HG02623 (cell line): ENCODE results near the gene PNPLA5.

Experiments used
- ATAC-seq: cut with Tn5 transposase; IDR thresholded peaks from one replicate; pipeline ENCODE4 v1.9.1; 2021; ENCODE audit warnings: moderate library complexity; ENCODE audit not compliant: unreplicated experiment

Gene PNPLA5

DNA sequence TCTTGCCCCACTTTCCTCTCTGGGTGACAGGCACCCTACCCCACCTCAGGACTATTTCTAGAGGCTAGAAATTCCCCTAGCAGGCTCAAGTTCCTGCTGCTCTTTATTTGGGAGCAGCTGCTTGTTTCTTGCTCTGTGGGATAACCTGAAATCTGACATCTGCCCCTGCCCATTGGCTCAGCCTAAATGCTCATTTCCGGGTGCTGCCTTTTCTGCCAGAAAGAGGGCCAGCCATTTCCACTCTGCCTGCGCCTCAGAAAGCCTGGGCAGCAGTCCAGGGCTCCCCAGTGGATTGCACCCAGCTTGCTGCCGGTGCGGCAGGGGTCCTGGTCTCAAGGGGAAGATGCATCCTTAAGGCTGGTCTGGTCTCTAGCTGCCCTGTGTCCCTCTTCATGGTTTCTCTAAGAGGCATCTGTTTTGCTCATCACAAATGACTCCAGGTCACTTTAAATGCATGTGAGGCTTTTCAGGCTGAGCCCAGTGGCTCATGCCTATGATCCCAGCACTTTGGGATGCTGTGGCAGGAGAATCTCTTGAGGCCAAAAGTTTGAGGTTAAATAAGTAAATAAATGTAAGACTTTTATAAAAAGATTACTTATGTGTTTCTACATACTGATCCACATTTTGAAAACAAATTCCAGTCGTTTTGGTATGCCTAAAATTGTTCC lies 10.3 kb upstream of the PNPLA5 start:
- ATAC-seq: no peak

DNA sequence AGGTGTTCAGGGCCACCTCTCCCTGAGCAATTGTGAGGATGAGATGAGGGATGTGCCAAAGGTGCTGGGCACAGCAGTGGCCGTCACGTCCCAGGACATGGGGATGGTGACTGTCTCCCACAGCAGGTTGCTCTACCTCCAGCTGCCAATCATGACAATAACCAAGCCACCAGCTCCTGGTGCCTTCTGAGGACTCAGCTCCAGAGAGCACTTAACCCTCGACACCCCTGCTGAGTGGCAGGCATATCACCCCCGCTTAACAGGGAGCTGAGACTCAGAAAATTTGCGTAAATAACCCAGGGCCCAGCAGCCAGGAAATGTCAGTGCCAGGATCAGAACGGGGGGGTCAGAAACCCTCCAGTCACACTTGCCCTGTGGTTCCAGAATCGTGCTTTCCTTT lies 8.4 kb upstream of the PNPLA5 start:
- ATAC-seq: no peak

DNA sequence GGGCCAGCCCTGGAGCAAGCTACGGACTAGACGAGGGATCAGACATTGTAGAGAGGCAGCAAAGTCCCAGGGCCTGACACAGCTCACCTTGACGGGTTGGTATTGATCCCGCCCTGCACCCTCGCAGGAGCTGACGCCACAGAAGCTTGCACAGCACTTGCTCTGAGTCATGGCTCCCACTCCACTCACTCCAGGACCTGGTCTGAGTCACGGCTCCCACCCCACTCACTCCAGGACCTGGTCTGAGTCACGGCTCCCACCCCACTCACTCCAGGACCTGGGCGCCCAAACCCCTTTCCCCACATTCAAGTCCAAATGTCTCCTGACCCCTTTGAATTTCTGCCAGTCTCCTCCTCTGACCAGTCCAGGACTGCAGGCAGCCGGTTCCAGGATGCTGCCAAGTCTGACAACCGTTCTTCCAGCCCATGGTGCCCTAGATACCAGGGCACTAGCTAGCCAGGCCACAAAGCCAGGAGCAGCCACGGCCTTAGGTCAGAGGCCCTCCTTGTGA lies 6.0 kb upstream of the PNPLA5 start:
- ATAC-seq: no peak

GRCh38 chr22:43895986-43896645 lies 4.3 kb upstream of the PNPLA5 start:
- no peak for ATAC-seq

DNA sequence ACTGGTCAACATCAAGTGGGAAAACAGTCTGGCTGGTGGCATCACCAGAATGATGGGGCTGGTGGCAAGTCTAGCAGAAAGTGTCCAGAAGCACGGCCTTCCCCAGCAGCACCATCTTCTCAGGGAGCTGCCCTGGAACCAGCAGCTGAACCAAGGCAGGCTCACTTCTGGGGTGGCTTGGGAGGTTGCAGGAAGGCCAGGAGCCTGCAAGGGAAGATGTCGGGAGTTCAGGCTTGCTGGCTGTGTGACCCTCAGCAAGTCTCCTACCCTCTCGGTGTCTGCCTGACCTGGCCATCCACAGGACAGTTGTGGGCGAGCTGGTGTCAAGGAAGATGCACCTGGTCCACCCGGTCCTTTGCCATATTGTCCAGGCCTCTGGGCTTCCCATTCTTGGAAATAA lies 2.3 kb upstream of the PNPLA5 start:
- ATAC-seq: no peak

GRCh38 chr22:43893266-43893665 lies 1.5 kb upstream of the PNPLA5 start:
- ATAC-seq: no peak

GRCh38 chr22:43892183-43892894 lies 526 bp upstream of the PNPLA5 start:
- ATAC-seq: no peak

- ATAC-seq: no peak
Observed at GRCh38 chr22:43890901-43891331, 897 bp downstream of the PNPLA5 start.

DNA sequence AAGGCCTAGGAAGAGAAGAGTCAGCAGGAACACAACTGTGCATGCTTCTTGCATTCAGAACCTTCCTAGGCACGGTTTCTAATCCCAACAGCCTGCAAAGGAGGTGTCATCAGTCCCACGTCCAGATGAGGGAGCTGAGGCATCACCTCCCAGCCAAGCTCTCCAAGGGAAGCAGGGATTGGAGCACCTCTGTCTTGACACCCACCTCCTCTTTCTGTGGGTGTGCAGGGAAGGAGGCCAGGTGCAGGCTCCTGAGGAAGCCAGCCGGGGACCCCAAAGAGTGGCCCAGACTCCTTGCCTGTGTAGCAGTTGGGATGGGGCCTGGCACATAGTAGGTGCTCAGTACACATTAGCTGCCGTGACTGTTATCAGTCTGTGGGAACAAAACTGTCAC lies 2.0 kb downstream of the PNPLA5 start:
- no peak for ATAC-seq

GRCh38 chr22:43889201-43889859 lies 2.5 kb downstream of the PNPLA5 start:
- no peak for ATAC-seq

DNA sequence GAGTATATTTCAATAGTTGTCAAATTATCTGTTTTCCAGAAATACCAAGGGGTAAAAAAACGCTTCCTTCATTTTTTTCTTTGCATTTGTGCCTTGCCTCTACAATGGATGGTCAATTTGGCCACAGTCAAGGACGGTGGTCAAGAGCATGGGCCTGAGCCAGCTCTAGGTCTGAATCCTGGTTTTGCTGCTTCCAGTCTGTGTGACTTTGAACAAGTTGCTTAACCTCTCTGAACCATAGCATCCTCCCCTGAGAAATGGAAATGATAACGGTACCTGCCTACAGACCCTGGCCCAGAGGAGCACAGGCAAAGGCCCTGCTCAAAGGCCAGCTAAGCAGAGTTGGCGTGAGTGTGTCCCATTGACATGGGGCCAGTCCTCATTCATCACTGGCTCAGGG lies 3.1 kb downstream of the PNPLA5 start:
- ATAC-seq: no peak

- ATAC-seq: no peak
Observed at GRCh38 chr22:43887391-43887790, 4.4 kb downstream of the PNPLA5 start.

- ATAC-seq: no peak
Observed at GRCh38 chr22:43886231-43886630, 5.6 kb downstream of the PNPLA5 start.

DNA sequence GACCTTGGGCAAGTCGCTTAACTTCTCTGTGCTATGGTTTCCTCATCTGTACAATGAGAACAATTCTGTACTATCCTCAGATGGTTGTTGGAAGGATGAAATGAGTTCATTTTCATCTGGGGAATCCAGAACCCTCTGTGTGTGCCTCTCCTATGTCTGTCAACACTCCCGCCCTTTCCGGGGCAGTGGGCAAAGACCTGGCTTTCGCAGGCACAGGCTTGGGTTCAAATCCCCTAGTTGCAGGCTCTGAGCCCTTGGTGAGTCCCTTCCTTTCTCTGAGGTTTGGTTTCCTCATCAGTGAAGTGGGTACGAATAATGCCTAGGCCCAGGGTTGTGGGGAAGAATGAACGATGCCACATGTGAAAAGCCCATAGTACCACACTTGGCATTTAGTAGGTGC lies 6.0 kb downstream of the PNPLA5 start:
- no peak for ATAC-seq

GRCh38 chr22:43885319-43885671 lies 6.5 kb downstream of the PNPLA5 start:
- no peak for ATAC-seq

DNA sequence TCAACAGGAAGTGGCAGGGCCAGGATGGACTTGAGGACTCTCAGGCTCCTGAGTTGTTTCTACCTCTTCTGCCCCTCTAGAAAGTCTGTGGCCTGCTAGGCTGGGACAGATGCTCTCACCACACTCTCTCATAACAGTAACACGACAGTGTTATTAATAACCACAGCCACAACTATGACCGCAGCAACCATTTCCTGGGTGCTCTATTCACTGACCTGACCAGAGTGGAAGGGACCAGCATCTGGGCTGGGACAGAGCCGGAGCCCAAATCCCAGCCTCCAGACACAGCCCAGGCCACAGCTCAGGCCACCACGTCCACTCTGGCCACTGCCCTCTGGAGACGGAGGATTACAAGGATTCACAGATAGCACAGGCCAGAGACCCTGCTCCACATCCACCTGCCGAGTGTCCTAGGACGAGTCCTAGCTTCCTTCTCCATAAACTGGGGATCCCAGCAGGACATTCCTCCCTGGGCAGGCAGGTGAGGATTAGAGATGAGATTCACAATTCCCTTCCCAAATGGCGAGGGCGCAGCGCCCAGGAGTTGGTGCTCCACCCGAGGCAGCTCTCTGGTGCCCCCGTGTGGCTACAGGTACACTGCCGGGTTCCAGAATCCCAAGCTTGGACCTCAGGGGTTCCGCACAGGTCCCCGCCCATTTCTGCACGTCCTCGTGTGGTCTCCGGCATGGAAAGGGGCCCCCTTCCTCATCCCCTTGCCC lies 7.1 kb downstream of the PNPLA5 start:
- ATAC-seq: peak; percentile 77

DNA sequence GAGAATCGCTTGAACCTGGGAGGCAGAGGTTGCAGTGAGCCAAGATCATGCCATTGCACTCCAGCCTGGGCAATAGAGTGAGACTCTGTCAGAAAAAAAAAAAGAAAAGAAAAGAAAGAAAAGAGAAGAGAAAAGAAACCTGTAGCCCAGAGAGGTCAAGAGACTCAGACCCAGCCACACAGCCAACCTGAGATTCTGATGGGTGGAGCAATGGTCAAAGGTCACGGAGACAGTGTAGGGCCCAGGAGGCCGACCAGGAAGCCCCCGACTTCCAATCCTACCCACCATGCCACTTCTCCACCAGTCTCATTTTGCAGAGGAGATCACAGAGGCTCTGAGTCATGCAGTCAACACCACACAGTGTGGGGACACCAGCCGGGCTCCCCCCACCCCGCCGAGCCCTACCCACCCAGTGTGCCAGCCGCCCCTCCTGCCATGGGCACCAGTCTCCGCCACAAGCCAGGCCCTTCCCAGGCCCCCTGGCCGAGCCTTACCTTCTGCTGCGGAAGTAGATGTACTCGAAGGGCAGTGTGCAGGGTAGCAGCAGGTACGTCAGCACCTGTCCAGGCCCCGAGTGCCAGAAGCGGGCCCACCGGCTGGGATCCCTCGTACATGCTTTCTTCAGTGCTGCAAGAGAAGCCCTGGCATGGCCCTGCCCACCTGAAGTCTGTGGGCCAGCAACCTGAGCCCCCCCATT lies 7.9 kb downstream of the PNPLA5 start:
- no peak for ATAC-seq

GRCh38 chr22:43883012-43883661 lies 8.7 kb downstream of the PNPLA5 start:
- no peak for ATAC-seq

GRCh38 chr22:43882122-43882767 lies 9.6 kb downstream of the PNPLA5 start:
- no peak for ATAC-seq
